Neural progenitor cell (in vitro differentiated cells): Measurements from ENCODE around the gene ZYX. TPM values are rescaled to one million over a fixed set of nuclear protein-coding genes. Genes with fewer than 3 reads are reported as not detected.

Experiments used
- DNase-seq: peaks from one replicate; pipeline ENCODE4 v3.0.0-alpha.2; 2016; ENCODE audit warnings: low spot score
- H2AFZ ChIP-seq: fragments of 200-600 bp; sonication (generic); replicated peaks from 2 replicates; pipeline ENCODE4 v1.6.1; 2016; ENCODE audit warnings: antibody characterized with exemption
- H3F3A ChIP-seq: fragments of 200-600 bp; sonication (generic); 2 replicates; pipeline ENCODE4 v1.6.1; 2016; ENCODE audit warnings: antibody characterized with exemption, low read depth
- H3K27ac ChIP-seq: fragments of 200-600 bp; sonication (generic); 2 replicates; pipeline ENCODE4 v1.5.1; 2016; ENCODE audit warnings: mild to moderate bottlenecking
- H3K27me3 ChIP-seq: fragments of 200-600 bp; sonication (generic); 2 replicates; pipeline ENCODE4 v1.6.1; 2016; ENCODE audit warnings: mild to moderate bottlenecking, moderate library complexity
- H3K36me3 ChIP-seq: fragments of 200-600 bp; sonication (generic); 2 replicates; pipeline ENCODE4 v1.5.1; 2016
- H3K4me1 ChIP-seq: fragments of 200-600 bp; sonication (generic); 2 replicates; pipeline ENCODE4 v1.6.1; 2016; ENCODE audit warnings: mixed run types
- H3K4me2 ChIP-seq: fragments of 200-600 bp; sonication (generic); 2 replicates; pipeline ENCODE4 v1.6.1; 2016
- H3K4me3 ChIP-seq: fragments of 200-600 bp; sonication (generic); 2 replicates; pipeline ENCODE4 v1.5.1; 2016
- H3K79me2 ChIP-seq: fragments of 200-600 bp; sonication (generic); 2 replicates; pipeline ENCODE4 v1.6.1; 2016; ENCODE audit warnings: low read depth
- H3K9ac ChIP-seq: fragments of 200-600 bp; sonication (generic); 2 replicates; pipeline ENCODE4 v1.6.1; 2016
- H3K9me3 ChIP-seq: fragments of 200-600 bp; sonication (generic); 2 replicates; pipeline ENCODE4 v1.5.1; 2016; ENCODE audit warnings: low read depth
- H4K20me1 ChIP-seq: fragments of 200-600 bp; sonication (generic); 2 replicates; pipeline ENCODE4 v1.6.1; 2016; ENCODE audit warnings: low read depth
- H3K27ac Mint-ChIP-seq: 3 replicates; pipeline ENCODE4 v1.8.0; 2021; ENCODE audit warnings: mixed read lengths
- H3K27me3 Mint-ChIP-seq: 2 replicates; pipeline ENCODE4 v1.8.0; 2022; ENCODE audit warnings: low read depth, mild to moderate bottlenecking, inconsistent platforms, moderate library complexity, mixed read lengths; ENCODE audit not compliant: insufficient read depth
- H3K36me3 Mint-ChIP-seq: 3 replicates; pipeline ENCODE4 v1.8.0; 2021; ENCODE audit warnings: mixed read lengths
- H3K4me1 Mint-ChIP-seq: 3 replicates; pipeline ENCODE4 v1.8.0; 2021; ENCODE audit warnings: mixed read lengths
- H3K4me3 Mint-ChIP-seq: 3 replicates; pipeline ENCODE4 v1.8.0; 2021; ENCODE audit warnings: mild to moderate bottlenecking, moderate library complexity, mixed read lengths
- H3K9me3 Mint-ChIP-seq: 3 replicates; pipeline ENCODE4 v1.8.0; 2020; ENCODE audit warnings: mixed read lengths
- EZH2 ChIP-seq: fragments of 200-600 bp; sonication (generic); IDR thresholded peaks from 2 replicates; pipeline ENCODE4 v1.6.1; 2017; ENCODE audit warnings: antibody characterized with exemption, mild to moderate bottlenecking, moderate library complexity
- EZH2phosphoT487 ChIP-seq: fragments of 200-600 bp; sonication (generic); IDR thresholded peaks from 2 replicates; pipeline ENCODE4 v1.6.1; 2017; ENCODE audit warnings: antibody characterized with exemption
- total RNA-seq: library from RNA; depleted of rRNA; stranded (reverse); fragments of >200 nt; gene quantifications from 2 replicates; pipeline ENCODE4 v1.2.3, GENCODE V29; 2015; ENCODE audit warnings: low replicate concordance
- TF ChIP-seq, protein P1 (sequence below): fragments of 200-600 bp; sonication (generic); IDR thresholded peaks from 2 replicates; pipeline ENCODE4 v1.5.1; 2017; ENCODE audit warnings: antibody characterized with exemption, mild to moderate bottlenecking

The ZYX gene
- total RNA-seq, 1 donor from 2014 or later: 5.2 TPM

DNA sequence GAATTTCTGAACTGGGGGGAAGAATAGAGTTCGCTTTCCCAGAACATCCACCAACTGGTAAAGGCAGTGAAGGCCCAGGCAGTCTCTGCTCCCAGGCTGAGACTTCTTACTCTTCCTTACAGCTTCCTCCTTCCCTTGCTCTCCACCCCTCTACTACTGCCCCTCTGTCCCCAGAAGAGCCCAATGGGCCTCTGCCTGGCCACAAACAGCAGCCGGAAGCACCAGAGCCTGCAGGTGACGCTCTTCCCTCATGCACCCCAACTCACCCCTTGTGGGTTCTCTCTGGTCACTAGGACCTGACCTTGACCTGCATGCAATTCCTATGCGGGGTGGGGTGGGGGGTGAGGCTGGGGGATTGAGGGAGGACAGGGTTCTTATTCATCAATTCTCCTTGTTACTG is 35.1 kb upstream of the ZYX start:
- H3K4me3 ChIP-seq: no peak overlapping the region
- no peaks in the 10 kb centered on the region for H3K36me3 ChIP-seq
- DNase-seq: no peak
- Mint-ChIP-seq H3K36me3 (no peaks in the 10 kb centered on the region), H3K27ac (no peak overlapping the region), H3K4me3 (no peak overlapping the region), H3K4me1 (peaks cover 6% of the 10 kb centered on the region), H3K9me3 (peaks cover 4% of the 10 kb centered on the region), H3K27me3 (peaks cover 21% of the 10 kb centered on the region)
- H3K27ac ChIP-seq: no peak overlapping the region
- H3K9me3 ChIP-seq: no peaks in the 10 kb centered on the region
- peaks cover 16% of the 10 kb centered on the region for H3F3A ChIP-seq
- H3K9ac ChIP-seq: no peak overlapping the region
- H3K4me2 ChIP-seq: peak overlapping the region; percentile 68
- peak overlapping the region; percentile 94 for H2AFZ ChIP-seq
- peaks cover 4% of the 10 kb centered on the region for H3K4me1 ChIP-seq
- TF ChIP-seq EZH2 (no peak), EZH2phosphoT487 (no peak)
- TF ChIP-seq, protein P1, sequence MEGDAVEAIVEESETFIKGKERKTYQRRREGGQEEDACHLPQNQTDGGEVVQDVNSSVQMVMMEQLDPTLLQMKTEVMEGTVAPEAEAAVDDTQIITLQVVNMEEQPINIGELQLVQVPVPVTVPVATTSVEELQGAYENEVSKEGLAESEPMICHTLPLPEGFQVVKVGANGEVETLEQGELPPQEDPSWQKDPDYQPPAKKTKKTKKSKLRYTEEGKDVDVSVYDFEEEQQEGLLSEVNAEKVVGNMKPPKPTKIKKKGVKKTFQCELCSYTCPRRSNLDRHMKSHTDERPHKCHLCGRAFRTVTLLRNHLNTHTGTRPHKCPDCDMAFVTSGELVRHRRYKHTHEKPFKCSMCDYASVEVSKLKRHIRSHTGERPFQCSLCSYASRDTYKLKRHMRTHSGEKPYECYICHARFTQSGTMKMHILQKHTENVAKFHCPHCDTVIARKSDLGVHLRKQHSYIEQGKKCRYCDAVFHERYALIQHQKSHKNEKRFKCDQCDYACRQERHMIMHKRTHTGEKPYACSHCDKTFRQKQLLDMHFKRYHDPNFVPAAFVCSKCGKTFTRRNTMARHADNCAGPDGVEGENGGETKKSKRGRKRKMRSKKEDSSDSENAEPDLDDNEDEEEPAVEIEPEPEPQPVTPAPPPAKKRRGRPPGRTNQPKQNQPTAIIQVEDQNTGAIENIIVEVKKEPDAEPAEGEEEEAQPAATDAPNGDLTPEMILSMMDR: no peak
- peaks cover 31% of the 10 kb centered on the region for H3K27me3 ChIP-seq
- H3K79me2 ChIP-seq: no peaks in the 10 kb centered on the region
- H4K20me1 ChIP-seq: no peaks in the 10 kb centered on the region

DNA sequence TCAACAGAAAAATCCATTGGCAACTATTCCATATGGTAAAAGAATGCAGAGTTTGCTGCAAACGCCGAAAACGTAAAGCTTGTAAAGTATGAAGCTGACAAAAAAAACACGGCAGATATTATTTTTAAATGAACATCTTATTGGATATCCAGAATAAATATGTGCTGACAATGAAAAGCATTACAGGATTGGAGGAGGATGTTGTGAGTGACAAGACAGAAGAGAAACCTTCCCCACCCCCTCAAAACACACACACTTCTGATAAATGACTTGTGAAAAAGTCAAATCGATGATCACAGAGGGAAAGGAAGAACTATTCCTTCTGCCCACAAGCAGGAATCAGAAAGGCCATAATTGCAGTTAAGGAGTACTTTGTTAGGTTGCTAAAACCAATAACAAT is 33.2 kb upstream of the ZYX start:
- DNase-seq: no peak
- H3K36me3 ChIP-seq: no peaks in the 10 kb centered on the region
- H3K4me3 ChIP-seq: no peak overlapping the region
- H2AFZ ChIP-seq: no peak overlapping the region
- H3K79me2 ChIP-seq: no peaks in the 10 kb centered on the region
- Mint-ChIP-seq H3K27me3 (peaks cover 25% of the 10 kb centered on the region), H3K27ac (no peak overlapping the region), H3K4me3 (no peak overlapping the region), H3K9me3 (peaks cover 4% of the 10 kb centered on the region), H3K4me1 (peaks cover 24% of the 10 kb centered on the region), H3K36me3 (no peaks in the 10 kb centered on the region)
- no peak overlapping the region for H3K27ac ChIP-seq
- H3K9me3 ChIP-seq: no peaks in the 10 kb centered on the region
- no peak overlapping the region for H3K4me2 ChIP-seq
- TF ChIP-seq, protein P1: no peak
- TF ChIP-seq EZH2phosphoT487: no peak
- no peak for TF ChIP-seq EZH2
- peaks cover 27% of the 10 kb centered on the region for H3F3A ChIP-seq
- H3K9ac ChIP-seq: no peak overlapping the region
- H3K4me1 ChIP-seq: peaks cover 15% of the 10 kb centered on the region
- H3K27me3 ChIP-seq: peaks cover 31% of the 10 kb centered on the region
- H4K20me1 ChIP-seq: peaks cover 8% of the 10 kb centered on the region

DNA sequence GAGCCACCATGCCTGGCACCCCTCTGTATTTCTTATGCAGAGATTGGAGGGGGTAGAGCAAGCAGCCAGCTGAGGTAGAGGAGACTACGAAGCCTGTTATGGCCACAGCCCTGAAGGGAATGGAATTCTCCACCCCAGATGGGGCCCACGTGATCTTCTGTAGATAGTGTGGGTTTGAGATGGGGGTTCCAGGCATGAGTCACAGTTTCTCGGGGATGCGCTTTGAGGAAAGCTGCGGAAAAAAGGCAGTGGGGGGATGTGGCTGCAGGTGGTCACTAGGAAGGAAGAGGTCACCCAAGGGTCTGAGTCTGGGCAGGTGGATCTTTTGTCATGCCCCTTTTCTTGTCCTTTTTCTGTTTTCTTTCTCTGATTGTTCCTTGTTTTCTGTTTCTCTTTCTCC is 30.1 kb upstream of the ZYX start:
- no peak for DNase-seq
- no peak overlapping the region for H2AFZ ChIP-seq
- H3K4me1 Mint-ChIP-seq: peaks cover 25% of the 10 kb centered on the region
- H3K27ac Mint-ChIP-seq: peak overlapping the region; percentile 84
- H3K9ac ChIP-seq: no peak overlapping the region
- peaks cover 19% of the 10 kb centered on the region for H3K4me1 ChIP-seq
- no peak overlapping the region for H3K4me3 ChIP-seq
- H3K36me3 Mint-ChIP-seq: peaks cover 12% of the 10 kb centered on the region
- peaks cover 4% of the 10 kb centered on the region for H3K9me3 Mint-ChIP-seq
- H3K9me3 ChIP-seq: no peaks in the 10 kb centered on the region
- no peak overlapping the region for H3K27ac ChIP-seq
- H4K20me1 ChIP-seq: peaks cover 24% of the 10 kb centered on the region
- H3K27me3 ChIP-seq: peaks cover 17% of the 10 kb centered on the region
- no peaks in the 10 kb centered on the region for H3K36me3 ChIP-seq
- no peak for TF ChIP-seq EZH2phosphoT487
- no peak for TF ChIP-seq EZH2
- TF ChIP-seq, protein P1: no peak
- peaks cover 12% of the 10 kb centered on the region for H3K27me3 Mint-ChIP-seq
- no peak overlapping the region for H3K4me2 ChIP-seq
- peaks cover 18% of the 10 kb centered on the region for H3F3A ChIP-seq
- no peaks in the 10 kb centered on the region for H3K79me2 ChIP-seq
- no peak overlapping the region for H3K4me3 Mint-ChIP-seq
